Measurements from ENCODE around the gene ATP2B3.
"Not testable (repeated sequence)": the region's sequence is repeated elsewhere in the genome, so short reads cannot be mapped to it uniquely, and the experiment has no call there.

Gene ATP2B3

DNA sequence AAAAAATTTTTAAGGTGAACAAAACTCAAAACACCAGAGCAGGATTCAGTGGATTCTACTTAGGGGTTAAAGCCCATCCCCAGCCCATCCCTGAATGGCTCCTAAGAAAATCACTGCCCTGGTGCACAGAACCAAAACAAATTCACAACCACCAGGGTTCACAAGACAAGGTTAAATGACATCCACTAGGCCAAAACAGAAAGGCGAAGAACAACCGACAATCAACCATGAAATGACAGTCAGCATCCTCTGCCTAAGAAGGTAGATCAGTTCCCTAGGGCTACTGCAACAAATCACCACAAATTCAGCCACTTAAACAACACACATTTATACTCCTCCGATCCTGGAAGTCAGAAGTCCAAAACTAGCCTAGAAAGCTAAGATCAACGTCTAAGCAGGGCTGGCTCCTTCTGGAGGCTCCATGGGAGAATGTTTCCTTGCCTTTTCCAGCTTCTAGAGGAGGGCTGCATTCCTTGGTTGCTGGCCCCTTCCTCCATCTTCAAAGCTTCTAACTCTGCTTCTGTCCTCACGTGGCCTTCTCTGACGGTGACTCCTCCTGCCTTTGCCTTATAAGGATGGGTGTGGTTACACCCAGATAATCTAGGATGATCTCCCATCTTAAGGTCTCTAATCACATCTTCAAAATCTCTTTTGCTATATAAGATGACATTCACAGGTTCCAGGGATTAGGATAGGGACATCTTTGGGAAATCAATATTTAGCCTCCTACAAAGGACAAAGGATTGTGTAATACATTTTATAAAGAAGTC, 79.7 kb downstream of the ATP2B3 start:
- FAIRE-seq, result no peak

DNA sequence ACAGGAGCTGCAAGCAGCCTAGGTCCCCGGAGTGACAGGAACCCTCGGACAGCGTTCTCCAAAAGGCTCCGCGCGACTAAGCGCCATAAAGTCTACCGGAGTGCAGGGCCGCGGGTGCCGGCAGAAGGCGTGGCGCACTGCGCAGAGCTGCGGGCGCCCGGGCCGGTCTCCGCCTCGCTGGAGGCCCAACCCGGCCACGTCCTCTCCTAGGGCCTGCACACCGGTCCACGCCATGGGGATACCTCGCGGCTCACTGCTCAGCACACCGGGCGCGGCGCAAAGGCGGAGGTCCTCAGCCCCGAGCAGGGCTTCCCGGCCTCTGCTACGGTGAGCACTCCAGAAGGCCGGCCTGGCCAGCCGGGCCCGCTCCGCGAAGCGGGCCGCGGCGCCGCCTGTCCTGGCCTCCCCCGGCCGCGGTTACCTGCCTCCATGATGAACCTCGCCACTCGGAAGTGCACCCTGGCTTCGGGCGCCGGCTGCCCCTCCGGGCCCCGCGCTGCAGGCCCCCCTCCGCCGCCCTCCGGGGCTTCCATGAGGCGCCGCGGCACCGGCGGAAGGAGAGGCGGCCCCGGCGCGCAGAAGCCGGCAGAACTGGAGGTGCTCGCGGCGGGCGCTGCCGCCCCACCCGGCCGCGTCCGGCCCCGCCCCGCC, 81.2 kb downstream of the ATP2B3 start, which contains the start of gene CCNQ:
Gene CCNQ, minus strand, starts transcription at position 599 of the 651 bp plus-strand sequence. Its CDS starts 66 bp downstream, at position 533.
- FAIRE-seq, result no peak

DNA sequence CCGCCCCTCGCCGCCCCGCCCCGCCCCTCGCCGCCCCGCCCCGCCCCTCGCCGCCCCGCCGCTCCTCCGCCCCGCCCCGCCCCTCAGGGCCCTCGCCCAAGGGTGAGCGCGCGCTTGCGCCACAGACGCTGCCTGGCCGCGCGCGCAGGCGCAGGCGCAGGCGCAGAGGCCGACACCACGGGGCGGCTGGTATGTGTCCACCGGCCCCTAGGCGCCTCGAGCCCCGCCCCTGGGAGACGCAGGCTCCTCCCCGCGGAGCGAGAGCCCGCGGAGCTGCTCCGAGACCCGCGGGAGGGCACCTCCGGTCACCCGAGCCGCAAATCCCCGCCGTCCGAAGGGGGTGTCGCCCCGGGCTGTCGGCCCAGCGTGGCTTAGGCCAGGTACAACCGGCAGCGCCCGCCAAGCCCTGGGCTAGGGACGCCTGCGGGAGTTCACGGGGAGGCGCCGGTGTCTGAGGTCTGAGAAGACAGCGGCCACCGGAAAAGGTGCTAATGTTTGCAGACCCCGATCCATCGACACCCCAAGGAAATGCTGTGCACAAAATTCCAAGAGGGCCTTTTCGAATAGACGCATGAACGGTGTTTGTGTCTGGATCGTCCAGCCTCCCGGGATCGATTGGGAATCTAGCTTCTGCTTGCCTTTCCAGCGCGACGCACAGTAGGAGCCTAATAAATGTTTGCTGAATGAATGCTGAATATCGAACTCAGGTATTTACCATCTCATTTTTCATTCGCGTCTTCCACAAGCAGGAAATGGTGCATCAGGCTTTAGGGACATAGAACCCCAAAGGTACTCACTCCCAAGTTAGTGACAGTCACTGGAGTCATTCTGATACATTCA, 82.0 kb downstream of the ATP2B3 start:
- FAIRE-seq, result no peak

DNA sequence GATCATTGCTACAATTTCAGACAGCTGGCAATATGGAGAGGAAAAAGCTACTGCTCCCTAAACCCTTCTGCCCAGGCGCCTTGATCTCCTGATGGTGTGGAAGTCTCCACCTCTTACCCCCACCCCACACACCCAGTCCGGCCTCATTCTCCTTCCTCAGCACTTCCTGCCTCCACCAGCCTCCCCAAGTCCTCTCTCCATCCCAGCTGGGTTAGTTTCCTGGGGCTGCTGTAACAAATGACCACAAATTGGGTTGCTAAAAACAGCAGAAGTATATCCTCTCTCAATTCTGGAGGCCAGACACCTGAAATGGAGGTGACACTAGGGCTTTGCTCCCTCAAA, 82.6 kb downstream of the ATP2B3 start:
- no peak for FAIRE-seq

DNA sequence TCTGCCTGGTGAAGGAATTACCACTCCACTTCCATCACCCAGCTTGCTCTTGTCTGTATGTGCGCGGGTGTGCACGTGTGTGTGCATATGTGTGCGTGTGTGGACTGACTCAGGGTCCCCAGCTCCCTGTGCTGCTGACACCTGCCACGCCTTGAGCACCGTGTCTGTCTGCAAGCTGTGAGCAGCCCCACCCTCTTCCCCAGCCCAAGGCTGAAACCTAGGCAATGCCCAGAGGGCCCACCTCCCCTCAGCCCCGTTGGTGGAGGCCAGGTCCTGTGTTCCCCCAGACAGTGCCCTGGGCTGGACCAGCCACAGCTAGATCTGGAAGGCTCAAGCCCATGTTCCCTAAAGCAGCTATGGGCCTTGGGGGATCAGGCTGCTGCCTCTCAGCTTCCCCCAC, 83.5 kb downstream of the ATP2B3 start:
- FAIRE-seq, result no peak

DNA sequence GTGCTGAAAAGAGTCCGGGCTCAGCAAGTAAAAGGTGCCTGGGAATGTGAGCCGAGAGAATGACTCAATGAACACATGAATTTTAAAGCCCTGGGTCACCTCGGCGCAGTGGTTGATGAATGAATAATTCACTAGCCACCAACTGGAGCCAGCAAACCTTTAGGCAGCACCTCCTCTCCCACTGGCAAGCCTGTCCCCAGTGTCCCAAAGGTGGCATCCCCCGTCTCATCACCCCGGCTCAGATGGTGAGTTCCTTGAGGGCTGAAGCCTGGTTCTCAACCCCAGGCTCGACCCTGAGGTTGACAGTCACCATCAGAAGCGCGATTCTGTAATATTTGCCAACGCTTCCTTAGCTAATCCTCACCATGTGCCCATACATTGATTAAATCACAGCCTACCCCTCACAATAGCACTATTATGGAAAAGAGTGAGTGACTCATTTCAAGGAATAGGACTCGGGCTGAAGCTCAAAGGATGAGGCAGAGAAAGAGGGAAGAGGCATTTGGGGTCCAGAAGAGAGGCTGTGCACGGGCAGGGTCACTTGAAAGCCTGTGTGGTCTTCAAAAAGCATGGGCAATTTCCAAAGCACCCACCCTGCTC, 84.2 kb downstream of the ATP2B3 start:
- no peak for FAIRE-seq

DNA sequence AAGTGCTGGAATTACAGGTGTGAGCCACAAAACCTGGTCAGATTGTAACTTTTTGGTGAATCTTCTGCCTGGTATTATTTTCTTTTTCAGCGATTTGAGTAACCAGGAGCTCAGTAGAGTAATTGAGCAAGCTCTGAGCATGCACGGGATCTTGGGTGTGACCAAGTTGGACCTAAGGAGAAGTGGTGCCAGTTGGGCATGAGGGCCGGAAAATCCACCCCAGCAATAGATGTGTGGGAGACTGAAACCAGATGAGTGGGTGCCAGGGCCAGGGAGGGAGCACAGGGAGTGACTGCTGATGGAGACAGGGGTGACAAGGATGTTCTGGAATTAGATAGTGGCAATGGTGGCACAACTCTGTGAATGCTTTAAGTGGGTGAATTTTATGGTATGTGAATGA, 85.2 kb downstream of the ATP2B3 start:
- FAIRE-seq, result no peak

DNA sequence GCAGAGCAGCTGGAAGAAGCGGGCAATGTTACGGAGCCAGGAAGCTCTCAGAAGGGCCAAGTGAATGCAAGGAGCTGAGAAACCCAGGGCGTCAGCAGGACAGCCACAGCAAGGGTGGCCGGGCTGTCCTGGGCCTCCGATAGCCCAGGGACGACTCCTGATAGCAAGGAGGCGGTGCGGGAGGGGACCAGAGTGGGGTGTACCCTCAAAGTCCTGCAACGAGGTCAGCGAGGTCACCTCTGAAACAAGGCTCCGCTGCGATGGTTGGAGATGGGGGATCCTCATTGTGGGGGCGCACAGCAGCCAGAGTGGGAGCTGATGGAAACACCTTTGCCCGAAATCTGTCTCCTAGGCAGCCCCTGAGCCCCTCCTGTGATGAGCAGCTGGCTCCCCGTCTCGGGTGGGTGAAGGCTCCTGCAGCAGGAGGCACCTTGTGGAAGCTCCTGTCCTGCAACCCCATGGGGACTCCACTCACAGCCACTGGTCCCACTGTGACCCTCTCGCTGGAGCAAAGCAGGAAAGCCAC, 85.8 kb downstream of the ATP2B3 start:
- no peak for FAIRE-seq

DNA sequence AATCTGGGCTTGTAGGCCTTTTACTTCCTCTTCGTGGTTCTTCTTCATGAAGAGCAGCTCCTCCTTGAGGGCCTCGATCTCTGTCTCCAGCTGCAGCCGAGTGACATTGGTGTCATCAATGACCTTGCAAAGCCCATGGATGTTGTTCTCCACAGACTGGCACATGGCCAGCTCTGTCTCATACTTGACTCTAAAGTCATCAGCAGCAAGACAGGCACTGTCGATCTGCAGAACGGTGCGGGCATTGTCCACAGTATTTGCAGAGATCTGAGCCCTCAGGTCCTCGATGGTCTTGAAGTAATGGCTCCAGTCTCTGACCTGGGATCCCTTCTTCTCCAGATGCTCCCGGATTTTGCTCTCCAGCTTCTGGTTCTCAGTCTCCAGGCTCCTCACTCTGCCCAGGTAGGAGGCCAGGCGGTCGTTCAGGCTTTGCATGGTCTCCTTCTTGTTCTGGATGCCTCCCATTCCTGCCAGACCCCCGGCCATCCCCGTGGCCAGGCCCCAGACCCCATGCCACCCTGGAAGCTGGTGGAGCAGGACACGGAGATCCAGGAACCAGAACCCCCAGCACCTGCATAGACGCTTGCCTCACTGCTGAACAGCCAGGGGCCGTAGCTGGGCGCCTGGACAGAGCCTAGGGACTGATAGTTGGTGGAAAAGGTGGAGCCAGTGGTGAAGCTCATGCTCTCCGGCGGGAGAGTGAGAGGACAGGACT, 87.4 kb downstream of the ATP2B3 start:
- FAIRE-seq, result not testable (repeated sequence)

DNA sequence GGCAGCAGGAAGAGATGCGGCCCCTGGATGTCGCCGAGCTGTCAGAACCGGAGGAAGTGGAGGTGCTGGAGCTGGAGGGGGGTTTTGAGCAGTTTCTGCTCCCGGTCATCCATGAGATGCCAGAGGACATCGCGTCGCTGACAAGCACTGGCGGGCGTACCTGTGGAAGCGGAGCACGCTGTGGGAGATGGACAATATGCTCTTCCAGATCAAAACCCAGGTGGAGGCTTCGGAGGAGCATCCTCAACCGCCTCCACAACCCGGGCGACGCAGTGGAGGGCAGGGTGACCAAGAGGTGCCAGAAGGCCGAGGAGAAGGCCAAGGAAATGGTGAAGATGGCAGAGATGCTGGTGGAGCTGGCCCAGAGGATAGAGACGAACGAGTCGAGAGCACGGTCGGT, 89.1 kb downstream of the ATP2B3 start:
- FAIRE-seq, result no peak

DNA sequence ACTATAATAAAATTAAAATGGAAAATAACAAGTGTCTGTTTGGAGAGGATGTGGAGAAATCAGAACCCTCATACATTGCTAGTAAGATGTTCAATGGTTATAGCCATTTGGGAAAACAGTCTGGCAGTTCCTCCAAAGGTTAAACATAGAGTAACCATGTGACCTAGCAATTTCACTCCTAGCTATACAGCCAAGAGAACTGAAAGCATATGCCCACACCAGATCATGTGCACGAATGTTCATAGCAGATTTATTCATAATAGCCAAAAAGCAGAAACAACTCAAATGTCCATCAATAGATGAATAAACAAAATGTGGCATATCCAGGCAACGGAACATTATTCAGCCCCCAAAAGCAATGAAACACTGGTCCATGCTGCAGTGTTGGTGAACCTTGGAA, 90.9 kb downstream of the ATP2B3 start:
- FAIRE-seq, result no peak

DNA sequence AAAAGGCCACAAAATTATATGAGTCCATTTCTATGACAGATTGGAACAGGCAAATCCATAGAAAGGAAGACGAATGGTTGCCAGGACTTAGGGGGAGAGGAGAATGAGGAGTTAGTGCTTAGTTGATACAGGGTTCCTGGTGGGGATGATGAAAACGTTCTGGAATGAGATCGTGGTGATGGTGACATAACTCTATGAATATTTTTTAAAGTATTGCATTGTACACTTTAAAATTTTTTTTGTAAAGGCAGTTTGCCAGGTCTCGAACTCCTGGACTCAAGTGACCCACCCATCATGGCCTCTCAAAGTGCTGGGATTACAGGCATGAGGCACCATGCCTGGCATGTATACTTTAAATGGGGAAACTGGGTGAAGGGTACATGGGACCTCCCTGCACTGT, 91.4 kb downstream of the ATP2B3 start:
- FAIRE-seq, result no peak

DNA sequence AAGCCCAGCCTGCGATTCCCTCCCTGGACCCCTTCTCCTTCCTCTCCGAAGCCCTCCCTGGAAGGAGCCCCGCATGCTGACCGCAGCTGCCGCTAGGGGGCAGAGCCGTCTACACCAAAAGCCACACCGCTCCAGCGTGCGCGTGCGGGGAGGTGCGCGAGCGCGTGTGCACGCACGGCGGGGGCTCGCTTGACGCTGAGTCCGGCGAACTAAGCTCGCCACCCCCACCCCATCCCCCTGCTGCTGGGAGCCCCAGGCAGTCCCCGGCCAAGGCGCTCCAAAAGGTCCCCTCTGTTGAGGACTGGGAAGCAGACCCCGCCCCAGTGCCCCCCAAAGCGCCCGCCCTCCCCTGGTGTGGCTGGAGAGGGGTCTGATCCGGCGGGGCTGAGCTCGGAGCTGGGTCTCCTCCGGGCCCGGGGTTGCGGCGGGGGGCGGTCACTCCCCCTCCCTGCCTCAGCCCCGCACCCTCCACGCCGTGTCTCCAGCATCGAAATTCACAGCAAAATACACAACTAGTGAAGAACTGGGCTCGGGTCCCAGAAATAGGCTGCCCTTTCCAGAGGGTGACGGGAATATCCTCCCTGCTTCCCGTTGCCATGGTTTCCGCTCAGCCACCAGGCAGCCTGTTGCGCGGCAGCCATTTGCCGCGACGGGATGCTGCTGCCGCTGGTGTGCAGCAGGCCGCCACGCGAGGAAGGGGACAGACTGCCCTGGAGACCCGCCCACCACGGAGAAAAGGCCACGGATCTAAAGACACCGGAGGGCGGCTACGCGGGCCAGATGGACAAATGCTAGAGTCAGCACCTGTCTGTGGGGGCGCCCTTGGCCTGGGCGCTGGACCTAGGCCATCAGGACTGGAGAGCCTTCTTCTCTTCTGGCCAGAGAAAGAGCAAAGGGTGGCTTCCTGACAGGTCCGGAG, 92.7 kb downstream of the ATP2B3 start:
- no peak for FAIRE-seq

DNA sequence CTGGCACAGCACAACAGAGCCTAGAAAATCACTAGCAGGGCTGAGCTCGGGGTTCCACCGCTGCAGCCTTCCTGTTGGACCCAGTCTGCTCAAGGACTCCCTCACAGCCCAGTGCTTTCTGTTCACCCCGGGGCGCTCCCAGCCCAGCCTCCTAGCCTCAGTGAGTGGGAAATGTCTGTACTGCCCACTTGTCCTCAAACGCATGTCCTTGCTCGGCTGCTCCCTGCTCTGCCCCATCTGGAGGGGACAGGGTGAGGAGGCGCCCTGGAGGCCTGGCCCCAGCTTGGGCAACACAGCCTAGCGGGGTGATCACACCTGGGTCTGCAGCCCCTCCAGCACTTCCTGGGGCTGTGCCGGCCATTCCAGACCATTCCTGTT, 93.4 kb downstream of the ATP2B3 start:
- no peak for FAIRE-seq

DNA sequence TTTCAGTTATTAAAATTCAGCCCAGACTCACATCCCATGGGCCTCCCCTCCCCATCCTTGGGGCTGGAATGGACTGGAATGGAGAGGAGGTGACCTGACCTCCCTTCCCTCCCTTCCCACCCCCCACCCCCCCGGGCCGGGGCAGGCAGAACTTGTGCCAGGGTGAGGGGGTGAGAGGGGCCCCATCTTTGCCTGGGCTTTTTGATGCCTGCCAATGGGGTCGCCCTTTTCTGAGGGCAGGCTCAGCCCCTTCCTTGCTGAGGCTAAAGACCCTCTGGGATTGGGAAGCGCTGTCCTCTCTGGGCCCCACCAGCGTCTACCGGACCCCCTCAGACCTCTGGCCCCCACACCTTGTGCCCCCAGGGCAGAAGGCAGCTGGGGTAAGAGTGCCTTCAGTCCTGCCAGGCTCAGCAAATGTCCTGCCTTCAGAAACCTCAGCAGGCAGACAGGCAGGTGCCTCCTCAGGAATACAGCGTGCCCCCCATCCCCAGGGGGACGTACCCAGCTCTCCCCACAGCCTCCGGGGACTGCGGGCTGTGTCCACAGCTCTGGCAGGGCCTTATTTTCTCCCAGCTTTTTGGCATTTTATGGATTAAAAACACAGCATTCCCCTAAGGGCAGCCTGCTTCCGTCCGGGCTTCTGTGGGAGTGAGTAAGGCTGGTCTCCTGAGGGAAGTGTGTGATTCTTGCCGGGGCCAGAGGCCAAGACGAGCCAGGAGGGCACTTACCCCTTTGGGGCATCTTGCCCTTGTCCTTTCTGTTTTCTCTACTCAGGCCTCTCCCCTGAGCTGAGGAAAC, 94.1 kb downstream of the ATP2B3 start:
- no peak for FAIRE-seq

DNA sequence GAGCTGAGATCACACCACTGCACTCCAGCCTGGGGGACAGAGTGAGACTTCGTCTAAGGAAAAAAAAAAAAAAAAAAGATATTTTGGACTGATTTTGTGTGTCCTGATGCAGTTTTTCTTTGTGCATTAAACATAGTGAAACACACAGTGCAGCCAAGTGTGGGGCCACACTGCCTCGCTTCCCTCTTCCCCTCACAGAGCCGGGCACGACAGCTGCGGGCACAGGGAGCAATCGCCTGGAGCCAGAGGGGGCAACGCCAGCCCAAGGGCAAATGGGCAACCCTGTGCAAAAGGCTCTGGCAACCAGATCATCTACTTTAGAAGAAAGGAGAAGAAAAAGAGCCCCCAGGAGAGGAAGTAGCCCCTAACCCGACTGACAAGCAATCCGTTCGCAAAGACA, 95.0 kb downstream of the ATP2B3 start:
- FAIRE-seq, result no peak

DNA sequence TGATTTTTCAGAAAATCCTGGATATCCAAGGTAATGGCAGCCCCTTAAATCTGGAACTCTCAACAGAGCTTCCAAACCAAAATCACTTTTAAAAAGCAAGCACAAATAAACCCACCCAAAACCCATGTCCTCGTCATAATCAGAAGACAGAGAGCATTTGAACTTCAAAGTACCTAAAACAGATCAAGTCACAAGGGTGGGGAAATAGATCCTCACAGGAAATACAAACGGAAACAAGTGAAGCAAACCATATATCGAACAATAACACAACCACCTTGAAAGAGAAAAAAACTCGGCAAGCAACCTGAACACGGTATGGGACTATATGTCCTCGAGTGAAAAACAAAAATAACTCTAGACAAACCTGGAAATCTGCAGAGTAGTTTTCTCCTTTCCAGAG, 97.4 kb downstream of the ATP2B3 start:
- no peak for FAIRE-seq

DNA sequence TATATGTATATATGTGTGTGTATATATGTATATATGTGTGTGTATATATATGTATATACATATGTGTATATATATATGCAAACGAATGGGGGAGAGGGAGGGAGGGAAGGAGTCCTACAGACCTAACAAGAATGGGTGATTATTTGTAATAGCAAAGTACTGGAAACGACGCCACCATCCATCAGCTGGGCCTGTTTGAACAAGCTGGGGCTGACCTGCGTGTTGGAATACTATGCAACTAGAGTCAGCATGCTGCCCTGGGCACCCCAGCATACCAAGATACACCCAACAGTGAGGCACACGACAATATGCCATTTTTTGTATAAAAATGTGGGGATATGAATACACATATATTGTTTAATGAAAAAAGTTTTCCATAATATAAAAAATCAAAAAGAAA, 103.1 kb downstream of the ATP2B3 start:
- no peak for FAIRE-seq

DNA sequence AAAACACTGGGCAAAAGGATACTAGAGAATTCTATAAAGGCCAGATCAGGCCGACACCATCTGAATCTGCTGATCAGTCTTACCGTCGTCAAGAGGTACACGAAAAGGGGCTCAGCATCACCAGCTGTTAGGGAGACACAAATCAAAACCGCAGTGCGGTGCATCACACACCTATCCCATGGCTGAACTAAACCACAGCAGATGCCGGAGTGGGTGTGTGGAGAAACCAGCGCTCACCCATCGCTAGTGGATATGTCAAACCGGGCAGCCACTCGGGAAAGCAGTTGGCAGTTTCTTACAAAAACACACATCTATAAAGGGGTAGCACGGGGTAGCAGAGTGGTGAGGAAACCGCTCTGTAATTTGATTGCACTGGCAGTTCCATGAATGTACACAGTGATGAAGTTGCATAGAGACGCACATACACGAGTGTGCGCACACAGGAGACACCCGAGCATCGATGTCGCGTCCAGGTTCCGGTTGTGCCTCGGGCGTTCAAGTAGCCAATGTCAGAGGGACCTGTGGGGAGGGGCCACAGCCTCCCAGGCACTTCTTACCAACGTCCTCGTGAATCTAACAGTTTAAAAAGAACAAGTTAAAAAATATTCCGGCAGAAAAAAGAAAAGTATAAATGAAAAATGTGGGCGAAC, 104.6 kb downstream of the ATP2B3 start:
- no peak for FAIRE-seq
